ENCODE data around the gene GPA33.
A peak's percentile ranks its signal among the peaks of the same experiment; 100 is the strongest.

The GPA33 gene

GRCh38 chr1:167126317-167126716, 36.1 kb upstream of the GPA33 start:
- H3K4me1 Mint-ChIP-seq (ENCODE audit: low read depth): peaks cover 3% of the 10 kb centered on the region
- H3K27me3 Mint-ChIP-seq (ENCODE audit: low read depth): peaks cover 22% of the 10 kb centered on the region
- H3K9me3 Mint-ChIP-seq: no peaks in the 10 kb centered on the region
- no peak overlapping the region for H3K27ac Mint-ChIP-seq
- no peak overlapping the region for H3K4me3 Mint-ChIP-seq
- no peaks in the 10 kb centered on the region for H3K36me3 Mint-ChIP-seq (ENCODE audit: low read depth)

DNA sequence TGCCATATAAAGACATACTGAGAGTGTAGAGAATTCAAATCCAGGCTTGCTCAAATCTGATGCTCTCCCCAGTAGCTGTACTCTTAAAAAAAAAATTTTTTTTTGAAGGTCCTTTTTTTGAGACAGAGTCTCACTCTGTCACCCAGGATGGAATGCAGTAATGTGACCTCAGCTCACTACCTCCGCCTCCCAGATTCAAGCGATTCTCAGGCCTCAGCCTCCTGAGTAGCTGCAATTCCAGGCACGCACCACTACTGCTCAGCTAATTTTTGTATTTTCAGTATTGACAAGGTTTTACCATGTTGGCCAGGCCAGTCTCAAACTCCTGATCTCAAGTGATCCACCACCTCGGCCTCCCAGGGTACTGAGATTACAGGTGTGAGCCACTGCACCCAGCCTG, 32.4 kb upstream of the GPA33 start:
- Mint-ChIP-seq H3K27ac (no peak overlapping the region), H3K36me3 (ENCODE audit: low read depth) (no peaks in the 10 kb centered on the region), H3K27me3 (ENCODE audit: low read depth) (peaks cover 3% of the 10 kb centered on the region), H3K4me3 (no peak overlapping the region), H3K9me3 (no peaks in the 10 kb centered on the region), H3K4me1 (ENCODE audit: low read depth) (peaks cover 5% of the 10 kb centered on the region)

GRCh38 chr1:167122121-167122480, 31.9 kb upstream of the GPA33 start:
- no peaks in the 10 kb centered on the region for H3K9me3 Mint-ChIP-seq
- H3K4me3 Mint-ChIP-seq: no peak overlapping the region
- peaks cover 5% of the 10 kb centered on the region for H3K4me1 Mint-ChIP-seq (ENCODE audit: low read depth)
- H3K36me3 Mint-ChIP-seq (ENCODE audit: low read depth): no peaks in the 10 kb centered on the region
- H3K27me3 Mint-ChIP-seq (ENCODE audit: low read depth): no peaks in the 10 kb centered on the region
- no peak overlapping the region for H3K27ac Mint-ChIP-seq

DNA sequence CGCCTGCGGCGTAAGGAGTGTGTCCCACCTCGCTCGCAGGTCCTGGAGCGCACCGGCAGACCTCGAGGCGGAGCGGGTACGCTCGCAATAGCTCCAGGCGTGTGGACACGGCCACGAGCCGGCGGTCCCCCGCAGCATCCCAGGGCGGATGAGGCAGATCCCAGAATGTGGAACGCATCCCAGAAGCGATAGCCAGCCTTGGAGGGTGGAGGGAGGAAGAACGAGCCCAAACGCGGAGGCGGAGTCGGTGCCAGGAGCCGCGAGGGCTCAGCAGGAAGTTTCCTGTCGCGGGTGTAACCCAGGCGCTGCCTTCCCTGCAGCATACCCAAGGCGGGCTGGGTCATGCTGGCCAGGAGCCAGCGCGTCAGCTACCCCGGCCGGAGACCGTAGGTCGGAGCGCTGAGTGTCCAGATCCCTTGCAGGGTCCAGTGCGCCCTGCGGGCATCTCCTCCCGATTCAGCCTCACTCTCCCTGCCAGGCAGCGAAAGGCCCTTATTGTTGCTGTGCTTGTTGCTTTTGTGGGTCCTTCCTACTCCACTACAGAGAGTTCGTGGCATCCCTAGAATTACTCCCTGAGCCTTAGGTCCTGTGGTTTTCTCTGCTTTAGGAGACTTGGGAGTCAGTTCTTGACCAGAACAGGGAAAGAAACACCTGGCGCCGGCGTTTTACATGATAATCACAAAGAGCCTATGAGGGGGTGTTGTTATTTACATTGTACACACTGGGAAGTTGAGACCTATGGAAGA, 31.4 kb upstream of the GPA33 start:
- H3K9me3 Mint-ChIP-seq: no peaks in the 10 kb centered on the region
- H3K27ac Mint-ChIP-seq: no peak overlapping the region
- no peaks in the 10 kb centered on the region for H3K27me3 Mint-ChIP-seq (ENCODE audit: low read depth)
- H3K36me3 Mint-ChIP-seq (ENCODE audit: low read depth): no peaks in the 10 kb centered on the region
- H3K4me3 Mint-ChIP-seq: peak overlapping the region; percentile 79
- H3K4me1 Mint-ChIP-seq (ENCODE audit: low read depth): peaks cover 5% of the 10 kb centered on the region

DNA sequence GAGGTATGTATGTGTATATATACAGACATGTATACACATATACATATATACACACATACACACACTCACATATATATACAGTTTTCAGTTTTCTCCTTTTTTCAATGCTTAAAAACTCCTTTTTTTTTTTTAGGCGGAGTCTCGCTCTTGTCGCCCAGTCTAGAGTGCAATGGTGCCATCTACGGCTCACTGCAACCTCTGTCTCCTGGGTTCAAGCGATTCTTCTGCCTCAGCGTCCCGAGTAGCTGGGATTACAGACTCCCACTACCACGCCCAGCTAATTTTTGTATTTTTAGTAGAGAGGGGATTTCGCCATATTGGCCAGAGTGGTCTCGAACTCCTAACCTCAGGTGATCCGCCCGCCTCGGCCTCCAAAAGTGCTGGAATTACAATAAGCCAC, 30.7 kb upstream of the GPA33 start:
- no peaks in the 10 kb centered on the region for H3K9me3 Mint-ChIP-seq
- no peak overlapping the region for H3K27ac Mint-ChIP-seq
- peak overlapping the region; percentile 79 for H3K4me3 Mint-ChIP-seq
- H3K27me3 Mint-ChIP-seq (ENCODE audit: low read depth): no peaks in the 10 kb centered on the region
- H3K36me3 Mint-ChIP-seq (ENCODE audit: low read depth): no peaks in the 10 kb centered on the region
- H3K4me1 Mint-ChIP-seq (ENCODE audit: low read depth): peaks cover 5% of the 10 kb centered on the region

- no peaks in the 10 kb centered on the region for H3K9me3 Mint-ChIP-seq
- H3K4me1 Mint-ChIP-seq (ENCODE audit: low read depth): peaks cover 11% of the 10 kb centered on the region
- H3K4me3 Mint-ChIP-seq: no peak overlapping the region
- no peaks in the 10 kb centered on the region for H3K27me3 Mint-ChIP-seq (ENCODE audit: low read depth)
- no peaks in the 10 kb centered on the region for H3K36me3 Mint-ChIP-seq (ENCODE audit: low read depth)
- no peak overlapping the region for H3K27ac Mint-ChIP-seq
Measured at GRCh38 chr1:167119696-167120095, 29.5 kb upstream of the GPA33 start.

DNA sequence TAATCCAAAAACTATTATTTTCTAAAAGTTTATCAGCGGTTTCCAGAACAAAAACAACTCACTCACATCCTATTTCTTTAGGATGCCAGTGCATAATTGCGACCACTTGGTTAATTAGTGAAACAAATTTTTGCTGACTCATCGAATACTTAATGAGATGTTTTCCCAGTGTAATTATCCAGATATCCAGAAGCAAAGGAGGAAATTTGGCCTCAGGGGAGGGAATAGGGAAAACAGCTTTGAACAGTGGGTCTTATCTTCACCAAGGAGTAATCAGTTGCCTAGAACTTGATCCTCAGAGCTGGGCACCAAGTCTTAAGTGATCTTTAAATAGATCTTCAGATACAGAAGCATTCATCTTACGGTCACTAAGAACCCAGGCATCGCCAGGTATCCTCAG, 28.0 kb upstream of the GPA33 start:
- no peaks in the 10 kb centered on the region for H3K9me3 Mint-ChIP-seq
- H3K4me3 Mint-ChIP-seq: no peak overlapping the region
- H3K27me3 Mint-ChIP-seq (ENCODE audit: low read depth): no peaks in the 10 kb centered on the region
- H3K4me1 Mint-ChIP-seq (ENCODE audit: low read depth): peaks cover 14% of the 10 kb centered on the region
- H3K27ac Mint-ChIP-seq: no peak overlapping the region
- H3K36me3 Mint-ChIP-seq (ENCODE audit: low read depth): no peaks in the 10 kb centered on the region

- peaks cover 14% of the 10 kb centered on the region for H3K4me1 Mint-ChIP-seq (ENCODE audit: low read depth)
- H3K36me3 Mint-ChIP-seq (ENCODE audit: low read depth): no peaks in the 10 kb centered on the region
- H3K4me3 Mint-ChIP-seq: no peak overlapping the region
- H3K9me3 Mint-ChIP-seq: no peaks in the 10 kb centered on the region
- H3K27me3 Mint-ChIP-seq (ENCODE audit: low read depth): no peaks in the 10 kb centered on the region
- no peak overlapping the region for H3K27ac Mint-ChIP-seq
Measured at GRCh38 chr1:167117225-167117624, 27.0 kb upstream of the GPA33 start.

DNA sequence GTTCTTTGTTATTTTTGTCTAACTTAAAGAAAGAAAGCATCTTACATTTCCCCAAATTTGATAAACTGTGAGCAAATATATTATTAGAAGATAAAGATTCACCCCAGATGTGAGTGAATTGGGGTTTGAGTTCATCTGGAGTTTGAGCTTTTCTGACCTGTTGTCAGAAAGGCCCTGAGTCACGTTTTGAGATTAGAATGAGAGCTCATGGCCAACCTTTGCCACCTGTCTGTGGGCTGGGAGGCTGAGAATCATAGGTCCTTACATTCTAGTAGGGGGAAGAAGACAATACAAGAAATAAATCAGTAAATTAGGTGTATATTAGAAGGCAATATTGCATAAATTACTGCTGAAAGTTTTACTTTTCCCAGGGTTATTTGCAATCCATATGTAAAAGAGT, 26.0 kb upstream of the GPA33 start:
- Mint-ChIP-seq H3K4me3 (no peak overlapping the region), H3K27me3 (ENCODE audit: low read depth) (no peaks in the 10 kb centered on the region), H3K9me3 (peaks cover under 1% of the 10 kb centered on the region), H3K36me3 (ENCODE audit: low read depth) (no peaks in the 10 kb centered on the region), H3K4me1 (ENCODE audit: low read depth) (peaks cover 17% of the 10 kb centered on the region), H3K27ac (no peak overlapping the region)

- no peaks in the 10 kb centered on the region for H3K27me3 Mint-ChIP-seq (ENCODE audit: low read depth)
Measured at GRCh38 chr1:167115655-167116054, 25.5 kb upstream of the GPA33 start.

DNA sequence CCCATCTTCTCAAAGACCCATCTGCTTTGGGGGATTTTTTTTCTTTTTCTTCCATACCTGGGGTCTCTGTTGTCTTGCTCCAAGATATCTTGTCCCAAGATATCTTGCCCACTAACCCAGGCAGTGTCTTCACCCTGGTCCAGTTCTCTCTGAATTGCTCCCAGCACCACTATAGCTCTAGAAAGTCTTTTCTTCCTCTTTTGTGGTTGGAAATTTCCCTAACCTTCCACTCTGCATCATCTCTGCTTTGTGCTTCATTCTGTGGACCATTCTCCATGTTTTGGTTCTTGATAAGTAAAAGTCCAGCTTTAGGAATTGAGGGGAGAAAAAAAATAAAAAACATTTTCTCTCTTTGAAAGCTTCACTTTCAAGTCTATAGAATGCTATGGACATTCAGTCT, 24.5 kb upstream of the GPA33 start:
- no peak overlapping the region for H3K27ac Mint-ChIP-seq
- no peak overlapping the region for H3K4me3 Mint-ChIP-seq

More at GRCh38 chr1:167115655-167116054, 25.5 kb upstream of the GPA33 start:
- no peak overlapping the region for H3K27ac Mint-ChIP-seq
- no peak overlapping the region for H3K4me3 Mint-ChIP-seq
- H3K4me1 Mint-ChIP-seq (ENCODE audit: low read depth): peaks cover 22% of the 10 kb centered on the region
- peaks cover 4% of the 10 kb centered on the region for H3K36me3 Mint-ChIP-seq (ENCODE audit: low read depth)
- peaks cover 5% of the 10 kb centered on the region for H3K9me3 Mint-ChIP-seq

GRCh38 chr1:167111868-167112709, 21.9 kb upstream of the GPA33 start:
- peaks cover 14% of the 10 kb centered on the region for H3K9me3 Mint-ChIP-seq
- H3K4me1 Mint-ChIP-seq (ENCODE audit: low read depth): peaks cover 51% of the 10 kb centered on the region
- no peak overlapping the region for H3K27ac Mint-ChIP-seq
- H3K27me3 Mint-ChIP-seq (ENCODE audit: low read depth): no peaks in the 10 kb centered on the region
- peaks cover 11% of the 10 kb centered on the region for H3K36me3 Mint-ChIP-seq (ENCODE audit: low read depth)
- H3K4me3 Mint-ChIP-seq: no peak overlapping the region

More for the DNA sequence above, 24.5 kb upstream of the GPA33 start:
- Mint-ChIP-seq H3K36me3 (ENCODE audit: low read depth) (peaks cover 11% of the 10 kb centered on the region), H3K9me3 (peaks cover 14% of the 10 kb centered on the region), H3K27me3 (ENCODE audit: low read depth) (no peaks in the 10 kb centered on the region), H3K4me1 (ENCODE audit: low read depth) (peaks cover 31% of the 10 kb centered on the region)

DNA sequence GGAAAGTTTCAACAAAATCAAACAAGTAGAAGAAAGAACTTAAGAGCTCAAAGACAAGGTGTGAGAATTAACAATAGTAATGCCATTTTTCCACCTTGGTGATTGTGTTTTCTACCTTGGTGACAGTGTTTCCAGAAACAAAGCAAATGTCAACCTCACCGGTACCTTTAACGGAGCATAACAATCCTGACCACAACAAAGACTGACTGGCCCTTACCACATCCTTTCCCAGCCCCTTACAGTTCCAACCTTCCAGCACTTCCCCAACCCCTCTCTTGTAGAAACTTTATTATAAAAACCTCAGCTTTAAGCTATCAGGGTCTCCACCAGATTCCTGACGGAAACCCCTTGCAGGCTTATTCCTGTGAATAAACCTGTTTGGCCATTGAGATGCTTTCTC, 20.4 kb upstream of the GPA33 start:
- Mint-ChIP-seq H3K4me1 (ENCODE audit: low read depth) (peaks cover 53% of the 10 kb centered on the region), H3K9me3 (peaks cover 14% of the 10 kb centered on the region), H3K27me3 (ENCODE audit: low read depth) (no peaks in the 10 kb centered on the region), H3K27ac (peak overlapping the region; percentile 76), H3K36me3 (ENCODE audit: low read depth) (peaks cover 11% of the 10 kb centered on the region), H3K4me3 (peak overlapping the region; percentile 37)

- Mint-ChIP-seq H3K4me1 (ENCODE audit: low read depth) (peaks cover 57% of the 10 kb centered on the region), H3K27me3 (ENCODE audit: low read depth) (no peaks in the 10 kb centered on the region), H3K36me3 (ENCODE audit: low read depth) (peaks cover 11% of the 10 kb centered on the region), H3K4me3 (peak overlapping the region; percentile 33), H3K9me3 (peaks cover 14% of the 10 kb centered on the region), H3K27ac (peak overlapping the region; percentile 80)
Measured at GRCh38 chr1:167109125-167109524, 18.9 kb upstream of the GPA33 start.

GRCh38 chr1:167107456-167107855, 17.3 kb upstream of the GPA33 start:
- Mint-ChIP-seq H3K4me1 (ENCODE audit: low read depth) (peaks cover 66% of the 10 kb centered on the region), H3K9me3 (peaks cover 14% of the 10 kb centered on the region), H3K27me3 (ENCODE audit: low read depth) (no peaks in the 10 kb centered on the region), H3K36me3 (ENCODE audit: low read depth) (peaks cover 11% of the 10 kb centered on the region), H3K4me3 (no peak overlapping the region), H3K27ac (no peak overlapping the region)

Data from T-helper 1 cell treated with Interleukin-12 subunit alpha and Interleukin-12 subunit beta and Interleukin-4 antibody, amounts not matched to agents 30 μg/mL and 1 μg/mL, for 36 hours (primary cell).